Colonic mucosa (tissue), 4 donors: Measurements from ENCODE around the gene BBS2. TPM values are rescaled to one million over a fixed set of nuclear protein-coding genes. Genes with fewer than 3 reads are reported as not detected.
A peak's percentile ranks its signal among the peaks of the same experiment; 100 is the strongest.

Source experiments
- DNase-seq: peaks from one replicate; pipeline ENCODE4 v3.0.0-alpha.2; 2020
- H3K27ac ChIP-seq: fragments of 200-600 bp; one replicate; pipeline ENCODE4 v1.8.0; 2021
- H3K27me3 ChIP-seq: fragments of 200-600 bp; one replicate; pipeline ENCODE4 v1.8.0; 2021
- H3K36me3 ChIP-seq: fragments of 200-600 bp; one replicate; pipeline ENCODE4 v1.8.0; 2021
- H3K4me1 ChIP-seq: fragments of 200-600 bp; one replicate; pipeline ENCODE4 v1.8.0; 2021; ENCODE audit warnings: mild to moderate bottlenecking
- H3K4me3 ChIP-seq: fragments of 200-600 bp; one replicate; pipeline ENCODE4 v1.8.0; 2021
- H3K9ac ChIP-seq, 2 donors: one replicate each; pipeline ENCODE4 v1.7.0; 2013; ENCODE audit warnings: control low read depth in 2 of 2, low read depth in 2 of 2, low read length in 2 of 2
- H3K9me3 ChIP-seq: fragments of 200-600 bp; one replicate; pipeline ENCODE4 v1.8.0; 2021
- intact Hi-C: fragments of 100-400 bp; cut with DNase I; formaldehyde crosslinking; loops from one replicate; pipeline ENCODE4 v1.14.1; 2022
- total RNA-seq, 2 donors: library from RNA; stranded (reverse); fragmentation: NEBNext Ultra II Directional in 1 of 2; extraction: Animal tissue kit (Norgen Biotek cat#: 25700) in 1 of 2; gene quantifications; one replicate each; pipeline ENCODE4 v1.2.1, GENCODE V29; 2021
- TF ChIP-seq, protein P1 (sequence below): fragments of 200-600 bp; IDR thresholded peaks from one replicate; pipeline ENCODE4 v1.8.0; 2022; ENCODE audit warnings: antibody characterized with exemption, mild to moderate bottlenecking
- donor health status: healthy.
- donor health status: DM: no; HTN: no; CAD: no.
- donor health status: DM: no; HTN: no; CAD: no.

BBS2 gene
- total RNA-seq, 2 donors from 2014 or later: 22.5 to 32.1 TPM

DNA sequence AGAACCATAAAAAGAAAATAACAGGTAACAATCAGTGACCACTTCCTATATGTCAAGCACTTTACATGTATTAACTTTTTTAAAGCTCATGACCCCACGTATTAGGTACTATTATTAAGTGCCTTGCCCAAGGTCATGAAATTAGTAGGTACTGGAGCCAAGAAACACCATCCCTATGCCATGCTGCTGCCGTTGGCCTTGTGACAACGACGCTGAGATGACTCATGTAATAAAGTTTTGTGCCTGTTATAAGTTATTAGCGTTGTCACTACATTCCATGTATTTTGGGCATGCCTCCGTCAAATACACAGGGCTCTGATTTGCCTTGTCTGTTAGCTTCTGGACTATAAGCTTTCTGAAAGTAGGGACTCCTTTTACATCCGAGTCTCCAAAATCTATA is 1.4 kb downstream of the BBS2 start:
- TF ChIP-seq, protein P1, sequence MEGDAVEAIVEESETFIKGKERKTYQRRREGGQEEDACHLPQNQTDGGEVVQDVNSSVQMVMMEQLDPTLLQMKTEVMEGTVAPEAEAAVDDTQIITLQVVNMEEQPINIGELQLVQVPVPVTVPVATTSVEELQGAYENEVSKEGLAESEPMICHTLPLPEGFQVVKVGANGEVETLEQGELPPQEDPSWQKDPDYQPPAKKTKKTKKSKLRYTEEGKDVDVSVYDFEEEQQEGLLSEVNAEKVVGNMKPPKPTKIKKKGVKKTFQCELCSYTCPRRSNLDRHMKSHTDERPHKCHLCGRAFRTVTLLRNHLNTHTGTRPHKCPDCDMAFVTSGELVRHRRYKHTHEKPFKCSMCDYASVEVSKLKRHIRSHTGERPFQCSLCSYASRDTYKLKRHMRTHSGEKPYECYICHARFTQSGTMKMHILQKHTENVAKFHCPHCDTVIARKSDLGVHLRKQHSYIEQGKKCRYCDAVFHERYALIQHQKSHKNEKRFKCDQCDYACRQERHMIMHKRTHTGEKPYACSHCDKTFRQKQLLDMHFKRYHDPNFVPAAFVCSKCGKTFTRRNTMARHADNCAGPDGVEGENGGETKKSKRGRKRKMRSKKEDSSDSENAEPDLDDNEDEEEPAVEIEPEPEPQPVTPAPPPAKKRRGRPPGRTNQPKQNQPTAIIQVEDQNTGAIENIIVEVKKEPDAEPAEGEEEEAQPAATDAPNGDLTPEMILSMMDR: no peak
- intact Hi-C loops: loop anchor here (5.0 to 10.0 kb wide), 2 partner anchors 86 to 184 kb away; partner anchors contain the start of gene MT2A
- Histone ChIP-seq H3K4me3 (no peak overlapping the region), H3K27me3 (no peaks in the 10 kb centered on the region), H3K9me3 (no peaks in the 10 kb centered on the region), H3K9ac (no peak overlapping the region), H3K27ac (no peak overlapping the region), H3K4me1 (peaks cover 6% of the 10 kb centered on the region), H3K36me3 (no peaks in the 10 kb centered on the region)
- no peak for DNase-seq

DNA sequence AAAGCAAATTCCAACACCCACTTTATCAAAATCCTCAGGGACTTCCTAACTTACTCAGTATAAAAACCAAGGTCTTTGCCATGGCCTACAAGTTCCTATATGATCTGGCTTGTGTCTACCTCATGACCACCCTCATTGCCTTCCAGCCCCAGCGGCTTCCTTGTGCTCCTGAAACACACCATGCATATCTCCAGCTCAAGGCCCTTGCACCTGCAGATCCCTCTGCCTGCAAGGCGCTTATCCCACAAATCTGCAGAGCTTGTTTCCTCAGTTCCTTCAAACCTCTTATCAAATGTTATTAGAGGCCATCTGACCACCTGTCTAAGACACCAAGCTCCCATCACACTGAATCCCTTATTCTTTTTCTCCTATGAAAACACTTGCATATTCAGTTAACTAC is 2.6 kb downstream of the BBS2 start:
- peaks cover 6% of the 10 kb centered on the region for H3K4me1 ChIP-seq
- no peaks in the 10 kb centered on the region for H3K9me3 ChIP-seq
- H3K36me3 ChIP-seq: no peaks in the 10 kb centered on the region
- H3K27ac ChIP-seq: no peak overlapping the region
- no peaks in the 10 kb centered on the region for H3K27me3 ChIP-seq
- no peak overlapping the region for H3K9ac ChIP-seq
- intact Hi-C loops: loop anchor here (5.0 to 10.0 kb wide), 2 partner anchors 88 to 185 kb away; partner anchors contain the start of gene MT2A
- TF ChIP-seq, protein P1: no peak
- DNase-seq: no peak
- H3K4me3 ChIP-seq: no peak overlapping the region

DNA sequence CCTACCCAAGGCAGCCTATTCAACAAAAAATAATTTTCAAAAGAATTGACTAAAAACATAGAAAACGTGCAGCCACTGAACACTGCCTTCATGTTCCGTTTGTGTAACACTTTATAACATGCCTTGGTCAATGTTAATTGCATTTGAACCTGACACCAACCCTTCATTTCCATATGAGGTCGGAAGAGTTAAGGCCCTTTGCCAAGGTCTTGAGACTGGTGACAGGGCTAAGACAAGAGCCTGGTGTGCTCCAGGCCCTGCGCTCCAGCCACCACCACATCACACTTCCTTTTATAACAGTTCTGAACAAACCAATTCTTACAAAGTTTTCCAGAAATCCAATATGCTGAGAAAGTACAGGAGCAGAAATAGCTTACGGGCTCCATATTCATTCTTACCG is 4.2 kb downstream of the BBS2 start:
- H3K9me3 ChIP-seq: no peaks in the 10 kb centered on the region
- H3K27me3 ChIP-seq: no peaks in the 10 kb centered on the region
- H3K9ac ChIP-seq: no peak overlapping the region
- TF ChIP-seq, protein P1: no peak
- no peaks in the 10 kb centered on the region for H3K36me3 ChIP-seq
- DNase-seq: no peak
- H3K27ac ChIP-seq: no peak overlapping the region
- peaks cover 6% of the 10 kb centered on the region for H3K4me1 ChIP-seq
- intact Hi-C loops: loop anchor here (5.0 to 10.0 kb wide), 2 partner anchors 89 to 187 kb away; partner anchors contain the start of gene MT2A
- H3K4me3 ChIP-seq: no peak overlapping the region

DNA sequence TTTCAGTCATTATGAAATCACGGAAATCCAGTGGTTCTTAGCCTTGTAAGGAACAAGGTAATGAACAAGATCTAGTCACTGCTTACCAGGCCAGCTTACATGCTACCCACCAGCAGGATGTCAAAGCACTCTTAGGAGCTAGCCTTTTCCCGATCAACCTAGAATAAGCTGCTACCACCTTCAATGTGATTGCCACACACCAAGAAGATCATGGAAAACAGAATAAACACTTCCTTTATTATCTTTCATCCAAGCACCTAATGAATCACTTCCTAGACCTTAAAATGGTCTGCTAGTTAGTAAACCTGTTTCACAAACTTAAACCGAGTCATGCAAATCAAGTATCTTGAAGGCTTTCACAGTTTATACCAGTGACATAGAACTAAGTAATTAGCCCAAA is 5.0 kb downstream of the BBS2 start:
- intact Hi-C loops: loop anchor here (5.0 to 10.0 kb wide), 2 partner anchors 90 to 187 kb away; partner anchors contain the start of gene MT2A
- Histone ChIP-seq H3K9ac (no peak overlapping the region), H3K9me3 (no peaks in the 10 kb centered on the region), H3K4me3 (no peak overlapping the region), H3K27ac (no peak overlapping the region), H3K27me3 (no peaks in the 10 kb centered on the region), H3K36me3 (no peaks in the 10 kb centered on the region), H3K4me1 (no peaks in the 10 kb centered on the region)
- TF ChIP-seq, protein P1: no peak
- no peak for DNase-seq

DNA sequence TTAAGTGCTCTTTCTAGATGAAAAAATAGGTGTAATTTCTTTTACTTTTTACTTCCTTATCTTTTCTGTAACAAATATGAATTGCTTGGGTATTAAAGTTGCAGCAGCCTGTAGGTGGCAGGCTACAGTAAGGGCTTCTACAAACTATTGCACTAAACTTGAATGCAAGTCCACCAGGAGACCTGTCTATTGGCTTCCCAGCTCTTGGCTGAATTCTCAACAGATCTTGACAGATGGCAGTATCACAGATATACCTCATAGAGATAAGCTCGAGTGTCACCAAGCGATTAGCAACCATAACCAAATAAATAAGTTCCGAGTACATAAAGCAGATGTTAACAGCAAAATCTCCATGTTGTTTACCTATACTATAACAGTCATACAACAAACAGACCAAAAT is 5.9 kb downstream of the BBS2 start:
- no peaks in the 10 kb centered on the region for H3K36me3 ChIP-seq
- no peaks in the 10 kb centered on the region for H3K4me1 ChIP-seq
- no peak overlapping the region for H3K27ac ChIP-seq

More for the DNA sequence above, 5.9 kb downstream of the BBS2 start:
- H3K9ac ChIP-seq: no peak overlapping the region
- intact Hi-C loops: loop anchor here (10.0 kb wide), 1 partner anchor 91 kb away; the partner anchor contains the start of gene MT2A
- no peaks in the 10 kb centered on the region for H3K27me3 ChIP-seq
- DNase-seq: peak; percentile 56
- no peak overlapping the region for H3K4me3 ChIP-seq
- H3K9me3 ChIP-seq: no peaks in the 10 kb centered on the region
- TF ChIP-seq, protein P1: peak; percentile 55
